Lower lobe of right lung (tissue), 2 donors: ENCODE data around the gene NUP214. TPM values are rescaled to one million over a fixed set of nuclear protein-coding genes. Genes with fewer than 3 reads are reported as not detected.
"Not testable (repeated sequence)": the region's sequence is repeated elsewhere in the genome, so short reads cannot be mapped to it uniquely, and the experiment has no call there.

Source experiments
- ATAC-seq, 2 donors: fragments of 200-7000 bp; cut with Tn5 transposase; one replicate each; pipeline ENCODE4 v1.9.1; 2020 to 2022; ENCODE audit warnings: mild to moderate bottlenecking in 2 of 2, moderate library complexity in 2 of 2
- DNase-seq: peaks from one replicate; pipeline ENCODE4 v3.0.0-alpha.2; 2020
- H3K27ac ChIP-seq: fragments of 200-600 bp; one replicate; pipeline ENCODE4 v1.8.0; 2022
- H3K27me3 ChIP-seq: fragments of 200-600 bp; one replicate; pipeline ENCODE4 v1.8.0; 2022; ENCODE audit warnings: low read depth
- H3K36me3 ChIP-seq: fragments of 200-600 bp; one replicate; pipeline ENCODE4 v1.8.0; 2022; ENCODE audit warnings: mild to moderate bottlenecking
- H3K4me1 ChIP-seq: fragments of 200-600 bp; one replicate; pipeline ENCODE4 v1.8.0; 2022
- H3K4me3 ChIP-seq: fragments of 200-600 bp; one replicate; pipeline ENCODE4 v1.8.0; 2022; ENCODE audit warnings: mild to moderate bottlenecking
- H3K9me3 ChIP-seq: fragments of 200-600 bp; one replicate; pipeline ENCODE4 v1.8.0; 2022
- intact Hi-C: fragments of 100-400 bp; cut with DNase I; formaldehyde crosslinking; loops from one replicate; pipeline ENCODE4 v1.11.0; 2022
- total RNA-seq: library from RNA; stranded (reverse); fragmentation: NEBNext Ultra II Directional; extraction: Animal tissue kit (Norgen Biotek cat#: 25700); gene quantifications from one replicate; pipeline ENCODE4 v1.2.1, GENCODE V29; 2021
- TF ChIP-seq, protein P1 (sequence below): fragments of 200-600 bp; IDR thresholded peaks from one replicate; pipeline ENCODE4 v1.8.0; 2022; ENCODE audit warnings: antibody characterized with exemption, mild to moderate bottlenecking
- donor health status: DM: no; HTN: yes; CAD: no; lungs with severe emphysema.

NUP214 gene
- total RNA-seq, 1 donor from 2014 or later = 61.4 TPM

DNA sequence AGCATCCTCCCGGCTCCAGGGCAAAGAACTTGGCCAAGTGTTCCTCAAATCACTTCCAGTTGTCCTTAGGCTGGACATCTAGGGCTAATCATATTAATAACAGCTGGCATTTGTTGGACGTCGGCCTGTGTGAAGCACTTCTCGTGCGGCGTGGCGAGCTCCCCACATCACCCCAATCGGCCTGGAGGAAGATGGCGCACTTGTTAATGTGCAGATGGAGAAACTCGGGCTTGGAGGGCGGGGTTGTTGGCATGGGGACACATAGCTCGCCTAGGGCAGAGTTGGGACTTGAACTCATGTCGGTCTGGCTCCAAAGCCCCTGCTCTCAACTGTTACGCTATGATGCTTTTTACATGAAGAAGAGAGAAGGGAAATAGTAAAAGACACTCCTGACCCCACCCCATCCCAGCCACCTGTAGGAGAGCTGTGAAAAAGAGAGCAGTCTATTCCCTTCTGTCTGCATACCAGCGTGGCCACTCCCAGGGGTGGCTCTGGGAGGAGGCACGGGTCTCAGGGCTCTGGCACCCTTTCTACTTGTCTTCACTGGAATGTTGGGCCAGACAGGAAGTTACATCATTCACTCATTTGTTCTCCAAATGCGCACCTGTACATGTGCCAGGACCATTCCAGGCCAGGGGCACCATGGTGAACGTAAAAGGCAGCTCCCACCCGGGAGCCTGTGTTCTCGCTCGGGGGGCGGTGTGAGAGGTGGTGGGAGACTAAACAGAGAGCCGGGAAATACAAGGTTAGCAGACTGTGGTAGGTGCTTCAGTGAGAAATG, 12.8 kb upstream of the NUP214 start:
- Histone ChIP-seq H3K27me3 (peaks cover 4% of the 10 kb centered on the region), H3K36me3 (no peaks in the 10 kb centered on the region), H3K9me3 (no peaks in the 10 kb centered on the region), H3K4me3 (no peak overlapping the region), H3K4me1 (no peaks in the 10 kb centered on the region), H3K27ac (no peak overlapping the region)
- DNase-seq (no peak), ATAC-seq (no peak)
- intact Hi-C loops = no loop called here
- TF ChIP-seq, protein P1, sequence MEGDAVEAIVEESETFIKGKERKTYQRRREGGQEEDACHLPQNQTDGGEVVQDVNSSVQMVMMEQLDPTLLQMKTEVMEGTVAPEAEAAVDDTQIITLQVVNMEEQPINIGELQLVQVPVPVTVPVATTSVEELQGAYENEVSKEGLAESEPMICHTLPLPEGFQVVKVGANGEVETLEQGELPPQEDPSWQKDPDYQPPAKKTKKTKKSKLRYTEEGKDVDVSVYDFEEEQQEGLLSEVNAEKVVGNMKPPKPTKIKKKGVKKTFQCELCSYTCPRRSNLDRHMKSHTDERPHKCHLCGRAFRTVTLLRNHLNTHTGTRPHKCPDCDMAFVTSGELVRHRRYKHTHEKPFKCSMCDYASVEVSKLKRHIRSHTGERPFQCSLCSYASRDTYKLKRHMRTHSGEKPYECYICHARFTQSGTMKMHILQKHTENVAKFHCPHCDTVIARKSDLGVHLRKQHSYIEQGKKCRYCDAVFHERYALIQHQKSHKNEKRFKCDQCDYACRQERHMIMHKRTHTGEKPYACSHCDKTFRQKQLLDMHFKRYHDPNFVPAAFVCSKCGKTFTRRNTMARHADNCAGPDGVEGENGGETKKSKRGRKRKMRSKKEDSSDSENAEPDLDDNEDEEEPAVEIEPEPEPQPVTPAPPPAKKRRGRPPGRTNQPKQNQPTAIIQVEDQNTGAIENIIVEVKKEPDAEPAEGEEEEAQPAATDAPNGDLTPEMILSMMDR = no peak

DNA sequence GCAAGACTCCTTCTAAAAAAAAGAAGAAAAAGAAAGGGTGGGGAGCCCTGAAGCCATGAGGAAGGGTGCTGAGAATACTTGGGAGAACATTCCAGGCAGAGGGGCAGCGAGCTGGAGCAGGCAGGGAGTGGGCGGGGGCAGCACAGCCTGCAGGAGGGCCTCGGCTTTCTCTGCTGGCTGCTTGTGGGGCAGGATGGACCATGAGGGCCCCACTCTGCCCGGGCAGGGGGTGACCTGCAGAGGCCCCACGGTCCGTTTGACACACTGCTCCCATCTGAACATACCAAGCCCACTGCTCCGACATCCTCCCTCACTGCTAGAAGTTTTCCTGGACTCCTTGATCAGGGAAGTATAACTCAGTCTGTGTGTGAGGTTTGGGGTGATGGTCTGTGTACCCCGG, 11.7 kb upstream of the NUP214 start:
- Histone ChIP-seq H3K4me1 (peaks cover 5% of the 10 kb centered on the region), H3K9me3 (no peaks in the 10 kb centered on the region), H3K36me3 (no peaks in the 10 kb centered on the region), H3K27me3 (peaks cover 4% of the 10 kb centered on the region), H3K27ac (no peak overlapping the region), H3K4me3 (no peak overlapping the region)
- intact Hi-C loops = no loop called here
- TF ChIP-seq, protein P1 = no peak
- ATAC-seq (no peak), DNase-seq (no peak)

DNA sequence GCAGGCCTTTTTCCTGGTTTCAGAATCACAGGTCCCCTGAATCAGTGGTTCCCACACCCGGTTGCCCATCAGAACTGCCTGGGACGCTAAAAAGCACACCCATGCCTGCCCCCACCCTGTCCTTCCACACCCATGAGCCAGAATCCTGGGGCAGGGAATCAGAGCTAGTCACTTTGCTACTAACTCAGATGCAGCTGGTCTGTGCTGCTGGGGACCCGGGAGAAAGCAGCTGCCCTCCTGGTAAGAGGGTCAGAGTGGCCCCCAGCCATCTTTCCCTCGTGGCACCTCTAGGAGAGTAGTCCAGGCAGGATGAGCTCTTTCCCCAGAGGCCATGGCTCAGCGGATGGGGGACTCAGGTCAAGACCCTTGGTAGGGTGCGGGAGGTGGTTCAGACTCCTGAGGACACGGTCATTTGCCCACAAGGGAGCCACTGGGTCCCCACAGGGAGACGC, 11.3 kb upstream of the NUP214 start:
- intact Hi-C loops = no loop called here

DNA sequence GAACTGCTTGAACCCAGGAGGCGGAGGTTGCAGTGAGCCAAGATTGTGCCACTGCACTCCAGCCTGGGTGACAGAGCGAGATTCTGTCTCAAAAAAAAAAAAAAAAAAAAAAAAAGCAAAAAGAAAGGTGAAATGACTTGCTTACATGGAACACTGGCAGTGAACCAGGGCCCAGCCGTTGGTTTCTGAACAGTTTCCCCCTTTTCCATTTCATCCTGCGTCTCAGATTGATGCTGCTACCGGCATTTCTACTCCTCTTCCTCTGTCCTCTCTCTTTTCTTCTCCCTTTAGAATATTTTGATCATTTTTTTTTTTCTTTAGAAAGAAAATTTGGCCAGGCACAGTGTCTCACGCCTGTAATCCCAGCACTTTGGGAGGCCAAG, 10.0 kb upstream of the NUP214 start:
- H3K36me3 ChIP-seq, H3K4me3 ChIP-seq, H3K27ac ChIP-seq, H3K27me3 ChIP-seq, H3K4me1 ChIP-seq, ATAC-seq, DNase-seq, H3K9me3 ChIP-seq, intact Hi-C loops: not testable (repeated sequence)

More for the DNA sequence above, 11.3 kb upstream of the NUP214 start:
- no peak for ATAC-seq
- no peaks in the 10 kb centered on the region for H3K9me3 ChIP-seq
- H3K4me1 ChIP-seq = peaks cover 5% of the 10 kb centered on the region
- H3K4me3 ChIP-seq = no peak overlapping the region
- peaks cover 4% of the 10 kb centered on the region for H3K27me3 ChIP-seq
- no peaks in the 10 kb centered on the region for H3K36me3 ChIP-seq
- H3K27ac ChIP-seq = no peak overlapping the region
- TF ChIP-seq, protein P1 = no peak
- no peak for DNase-seq

DNA sequence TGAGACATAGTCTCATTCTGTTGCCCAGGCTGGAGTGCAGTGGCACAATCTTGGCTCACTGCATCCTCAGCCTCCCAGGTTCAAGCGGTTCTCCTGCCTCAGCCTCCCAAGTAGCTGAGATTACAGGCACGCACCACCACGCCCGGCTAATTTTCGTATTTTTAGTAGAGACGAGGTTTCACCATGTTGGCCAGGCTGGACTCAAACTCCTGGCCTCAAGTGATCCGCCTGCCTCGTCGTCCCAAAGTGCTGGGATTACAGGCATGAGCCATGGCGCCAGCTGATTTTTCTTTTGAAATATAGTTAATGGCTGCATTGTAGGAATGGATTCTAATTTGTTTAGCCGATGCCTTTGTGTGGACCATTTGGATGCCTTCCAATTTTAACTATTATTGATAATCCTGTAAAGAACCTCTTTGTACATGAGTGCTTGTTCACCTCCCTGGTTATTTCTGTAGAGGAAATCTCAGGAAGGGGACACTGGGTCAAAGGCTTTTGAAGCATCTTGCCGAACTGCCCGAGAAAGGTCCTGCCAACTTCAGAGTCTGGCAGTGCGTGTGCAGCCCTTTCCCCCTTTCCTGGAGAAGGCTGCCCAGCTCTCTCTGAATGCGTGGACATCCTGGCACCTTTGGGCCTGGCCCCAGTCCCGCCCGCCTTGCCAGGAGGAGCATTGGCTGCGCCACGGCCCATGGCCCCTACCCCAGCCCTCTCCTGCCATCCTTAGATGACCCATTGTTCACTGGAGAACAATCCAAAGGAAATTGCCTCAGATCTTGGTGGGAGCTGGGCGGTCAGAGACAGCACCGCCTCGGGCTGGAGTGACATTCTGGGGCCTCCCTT, 8.9 kb upstream of the NUP214 start:
- peaks cover 5% of the 10 kb centered on the region for H3K4me1 ChIP-seq
- DNase-seq (no peak), ATAC-seq (peak; percentile 34 to 51)
- no peaks in the 10 kb centered on the region for H3K9me3 ChIP-seq
- peak overlapping the region; percentile 74 for H3K27ac ChIP-seq
- no peaks in the 10 kb centered on the region for H3K27me3 ChIP-seq
- TF ChIP-seq, protein P1 = no peak
- no peak overlapping the region for H3K4me3 ChIP-seq
- intact Hi-C loops = no loop called here
- no peaks in the 10 kb centered on the region for H3K36me3 ChIP-seq
